CD4-positive, CD25-positive, alpha-beta regulatory T cell (primary cell): Measurements from ENCODE around the gene CFTR. TPM values are rescaled to one million over a fixed set of nuclear protein-coding genes. Genes with fewer than 3 reads are reported as not detected.

Experiments
- ATAC-seq, 2 donors: fragments of 150-1000 bp; cut with Tn5 transposase; one replicate each; pipeline ENCODE4 v1.10.0; 2021; ENCODE audit warnings: low read depth in 2 of 2, moderate number of reproducible peaks in 2 of 2, moderate library complexity in 1 of 2
- DNase-seq, 3 donors: peaks; one replicate each; pipeline versions ENCODE4 v3.0.0 to v3.0.0-alpha.2; 2012 to 2022; ENCODE audit warnings: mixed read lengths in 1 of 3
- H3K27ac ChIP-seq: one replicate; pipeline ENCODE4 v1.7.0; 2013; ENCODE audit warnings: mild to moderate bottlenecking, low read length; ENCODE audit not compliant: insufficient read depth, poor library complexity, severe bottlenecking
- H3K27me3 ChIP-seq: one replicate; pipeline ENCODE4 v1.7.0; 2013; ENCODE audit warnings: low read length; ENCODE audit not compliant: control insufficient read depth, insufficient read depth
- H3K36me3 ChIP-seq: one replicate; pipeline ENCODE4 v1.7.0; 2013; ENCODE audit warnings: mild to moderate bottlenecking, low read length, moderate library complexity; ENCODE audit not compliant: control insufficient read depth, insufficient read depth
- H3K4me1 ChIP-seq: 2 replicates; pipeline ENCODE4 v1.7.0; 2013; ENCODE audit warnings: mild to moderate bottlenecking, low read length; ENCODE audit not compliant: insufficient read depth, control insufficient read depth, poor library complexity, severe bottlenecking
- H3K4me3 ChIP-seq: one replicate; pipeline ENCODE4 v1.7.0; 2013; ENCODE audit warnings: low read depth, mild to moderate bottlenecking, low read length, moderate library complexity
- H3K9me3 ChIP-seq, 2 experiments: 1 replicate in 1 of 2; 2 replicates in 1 of 2; pipeline ENCODE4 v1.7.0; 2013; ENCODE audit warnings: low read length in 2 of 2, mild to moderate bottlenecking in 1 of 2, moderate library complexity in 1 of 2; ENCODE audit not compliant: control insufficient read depth in 2 of 2
- H3K27ac Mint-ChIP-seq, 3 donors: one replicate each; pipeline ENCODE4 v1.8.0; 2020 to 2022; ENCODE audit warnings: mild to moderate bottlenecking in 3 of 3, mixed read lengths in 3 of 3, moderate library complexity in 2 of 3
- H3K27me3 Mint-ChIP-seq: one replicate; pipeline ENCODE4 v1.8.0; 2022; ENCODE audit warnings: mild to moderate bottlenecking, mixed read lengths
- H3K36me3 Mint-ChIP-seq: one replicate; pipeline ENCODE4 v1.8.0; 2020; ENCODE audit warnings: mixed read lengths
- H3K4me1 Mint-ChIP-seq, 4 donors: one replicate each; pipeline ENCODE4 v1.8.0; 2020 to 2022; ENCODE audit warnings: mixed read lengths in 4 of 4, mild to moderate bottlenecking in 1 of 4
- H3K4me3 Mint-ChIP-seq, 4 donors: one replicate each; pipeline ENCODE4 v1.8.0; 2020 to 2022; ENCODE audit warnings: mild to moderate bottlenecking in 4 of 4, mixed read lengths in 4 of 4, moderate library complexity in 3 of 4
- H3K9me3 Mint-ChIP-seq, 7 donors: one replicate each; pipeline ENCODE4 v1.8.0; 2020 to 2022; ENCODE audit warnings: mixed read lengths in 7 of 7, mild to moderate bottlenecking in 3 of 7, moderate library complexity in 2 of 7
- polyA plus RNA-seq, 4 donors: library from polyadenylated mRNA; unstranded; fragments of 300-500 nt; fragmentation: Illumina TruSeq; gene quantifications; one replicate each; pipeline ENCODE4 v1.2.3, GENCODE V29; 2021
- total RNA-seq: library from RNA; stranded (reverse); gene quantifications from one replicate; pipeline ENCODE4 v1.2.3, GENCODE V29; 2022

Gene CFTR
- total and polyA plus RNA-seq, 5 donors from 2014 or later: not detected

DNA sequence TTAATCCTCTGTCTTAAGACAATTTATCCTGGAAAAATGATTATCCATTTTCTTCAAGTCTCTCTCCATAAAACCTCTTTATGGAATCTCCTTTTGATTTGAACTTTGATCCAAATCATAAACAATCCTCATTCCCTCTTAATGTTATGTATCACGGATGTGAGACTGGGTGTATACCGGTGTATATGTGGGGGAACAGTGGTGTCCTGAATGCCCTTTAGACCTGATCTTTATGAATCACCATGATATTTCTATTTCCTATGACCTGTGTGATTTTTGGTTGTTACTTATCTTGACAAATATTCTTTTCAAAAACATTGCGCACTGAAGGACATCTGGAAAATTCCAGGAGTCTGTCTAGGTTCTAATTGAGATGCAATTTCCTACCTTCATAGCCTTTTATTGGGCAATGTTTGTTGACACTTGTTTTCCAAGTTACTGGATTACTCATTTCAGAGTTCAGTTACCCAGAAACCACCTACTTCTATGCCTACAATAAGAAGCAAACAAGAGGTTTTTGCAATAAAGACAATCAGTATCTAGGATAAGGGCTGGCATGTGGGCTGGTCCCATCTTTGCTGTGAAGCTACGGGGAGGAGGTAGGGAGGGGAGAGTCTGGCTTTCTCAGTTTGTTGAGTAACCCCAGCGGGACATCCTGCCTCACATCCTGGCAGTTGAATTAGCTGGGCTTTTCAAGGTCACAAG, 203.0 kb downstream of the CFTR start:
- Histone ChIP-seq H3K36me3 (no peaks in the 10 kb centered on the region), H3K27ac (no peak overlapping the region), H3K4me3 (no peak overlapping the region), H3K27me3 (peaks cover 1% of the 10 kb centered on the region), H3K4me1 (no peaks in the 10 kb centered on the region), H3K9me3 (no peaks in the 10 kb centered on the region)
- Mint-ChIP-seq H3K27ac (no peak overlapping the region), H3K4me3 (no peak overlapping the region), H3K9me3 (peaks cover 0 to 2% (median 0%) of the 10 kb centered on the region in 7 donors), H3K4me1 (no peaks in the 10 kb centered on the region), H3K27me3 (no peaks in the 10 kb centered on the region), H3K36me3 (no peaks in the 10 kb centered on the region)
- DNase-seq (no peak), ATAC-seq (no peak)

DNA sequence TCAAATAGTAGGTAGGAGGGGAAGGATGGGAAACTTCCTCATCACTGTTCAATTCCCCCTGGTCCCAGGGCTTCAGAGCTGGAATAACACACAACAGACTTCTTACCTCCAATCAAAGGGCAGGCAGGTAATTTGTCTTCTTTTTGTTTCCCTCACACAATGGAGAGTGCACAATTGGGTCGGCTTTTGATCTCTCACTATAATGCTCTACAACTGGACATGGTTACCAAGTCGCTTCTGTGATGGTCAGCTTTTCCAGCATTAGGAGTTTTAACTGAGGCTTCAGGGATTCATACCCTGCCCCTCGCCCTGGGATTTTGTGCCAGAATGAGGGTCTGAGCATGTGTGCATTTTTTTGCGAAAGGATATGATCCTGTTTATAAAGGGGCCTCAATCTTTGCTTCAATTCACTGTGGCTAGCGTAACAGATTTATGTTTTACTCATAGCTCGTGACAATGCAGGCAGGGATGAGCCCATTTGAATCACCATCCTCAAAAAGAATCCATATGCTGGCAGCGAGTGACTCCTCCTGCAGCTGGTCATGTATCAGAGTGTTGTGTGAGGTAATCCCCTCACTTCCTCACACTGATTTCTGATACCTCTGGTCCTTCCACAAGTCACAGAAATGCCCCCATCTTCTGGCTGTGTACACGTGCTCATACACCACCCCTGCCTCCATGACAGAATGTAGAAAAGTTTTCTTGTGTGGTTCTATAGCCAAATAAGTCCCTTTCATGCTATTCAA, 203.8 kb downstream of the CFTR start:
- ATAC-seq (no peak), DNase-seq (no peak)
- Mint-ChIP-seq H3K4me3 (no peak overlapping the region), H3K36me3 (no peaks in the 10 kb centered on the region), H3K4me1 (no peaks in the 10 kb centered on the region), H3K9me3 (peaks cover 0 to 2% (median 0%) of the 10 kb centered on the region in 7 donors), H3K27ac (no peak overlapping the region), H3K27me3 (no peaks in the 10 kb centered on the region)
- H3K27me3 ChIP-seq: peaks cover 1% of the 10 kb centered on the region
- H3K4me1 ChIP-seq: no peaks in the 10 kb centered on the region
- no peak overlapping the region for H3K27ac ChIP-seq
- no peaks in the 10 kb centered on the region for H3K9me3 ChIP-seq
- no peaks in the 10 kb centered on the region for H3K36me3 ChIP-seq
- H3K4me3 ChIP-seq: no peak overlapping the region

DNA sequence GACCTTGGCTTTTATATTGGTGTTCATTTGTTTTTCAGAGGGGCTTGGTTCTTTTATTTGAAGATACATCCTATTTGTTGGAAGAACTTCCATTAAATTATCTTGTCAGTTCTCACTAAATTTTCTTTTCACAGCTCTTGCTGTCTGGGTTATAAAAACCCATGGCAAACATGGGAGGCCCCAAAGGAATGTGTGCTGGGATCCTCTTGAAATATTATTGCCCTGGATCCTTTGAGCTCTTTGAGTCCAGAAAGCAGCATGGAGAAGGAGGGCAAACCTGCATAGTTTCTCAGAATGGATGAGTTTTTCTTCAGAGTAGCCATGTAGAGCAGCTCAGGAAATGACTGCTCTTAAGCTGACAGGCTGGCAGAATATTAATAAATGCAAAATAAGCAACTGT, 206.0 kb downstream of the CFTR start:
- Histone ChIP-seq H3K36me3 (no peaks in the 10 kb centered on the region), H3K4me3 (no peak overlapping the region), H3K9me3 (no peaks in the 10 kb centered on the region), H3K27me3 (peaks cover 1% of the 10 kb centered on the region), H3K4me1 (no peaks in the 10 kb centered on the region), H3K27ac (no peak overlapping the region)
- Mint-ChIP-seq H3K36me3 (no peaks in the 10 kb centered on the region), H3K4me1 (no peaks in the 10 kb centered on the region), H3K4me3 (no peak overlapping the region), H3K9me3 (peaks cover 0 to 5% (median 0%) of the 10 kb centered on the region in 7 donors), H3K27ac (no peak overlapping the region), H3K27me3 (no peaks in the 10 kb centered on the region)
- no peak for ATAC-seq
- no peak for DNase-seq

GRCh38 chr7:117686311-117686935, 206.6 kb downstream of the CFTR start:
- DNase-seq (no peak), ATAC-seq (no peak)
- no peaks in the 10 kb centered on the region for H3K9me3 ChIP-seq
- H3K4me1 ChIP-seq: no peaks in the 10 kb centered on the region
- no peak overlapping the region for H3K4me3 Mint-ChIP-seq
- no peaks in the 10 kb centered on the region for H3K27me3 Mint-ChIP-seq
- H3K36me3 Mint-ChIP-seq: no peaks in the 10 kb centered on the region
- H3K4me1 Mint-ChIP-seq: no peaks in the 10 kb centered on the region
- no peaks in the 10 kb centered on the region for H3K36me3 ChIP-seq
- H3K27ac ChIP-seq: no peak overlapping the region
- peaks cover 0 to 5% (median 0%) of the 10 kb centered on the region in 7 donors for H3K9me3 Mint-ChIP-seq
- H3K4me3 ChIP-seq: no peak overlapping the region
- H3K27me3 ChIP-seq: peaks cover 1% of the 10 kb centered on the region
- no peak overlapping the region for H3K27ac Mint-ChIP-seq

DNA sequence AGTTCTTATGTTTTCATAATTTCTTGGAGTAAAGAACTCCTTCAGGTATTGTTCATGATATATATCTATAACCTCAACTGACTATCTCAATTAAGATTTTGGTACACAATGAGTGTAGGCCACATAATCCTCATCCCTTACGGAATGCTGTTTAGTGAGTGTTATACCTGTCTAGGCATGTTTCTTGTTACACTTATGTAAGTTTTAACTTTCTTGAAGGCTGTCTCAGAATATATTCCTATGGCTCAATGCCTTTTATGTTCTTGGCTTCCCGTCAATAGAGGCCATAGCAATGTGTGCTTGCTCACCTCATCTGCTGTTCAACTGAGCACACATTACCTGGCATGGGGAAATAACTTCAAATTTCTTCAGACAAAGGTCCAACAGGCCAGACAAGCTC, 208.3 kb downstream of the CFTR start:
- peaks cover 0 to 5% (median 0%) of the 10 kb centered on the region in 7 donors for H3K9me3 Mint-ChIP-seq
- H3K27ac ChIP-seq: no peak overlapping the region
- H3K4me3 ChIP-seq: no peak overlapping the region
- H3K36me3 ChIP-seq: no peaks in the 10 kb centered on the region
- no peaks in the 10 kb centered on the region for H3K36me3 Mint-ChIP-seq
- H3K4me1 ChIP-seq: no peaks in the 10 kb centered on the region
- ATAC-seq: no peak
- no peak overlapping the region for H3K4me3 Mint-ChIP-seq
- peaks cover 1% of the 10 kb centered on the region for H3K27me3 ChIP-seq
- H3K27ac Mint-ChIP-seq: no peak overlapping the region
- H3K27me3 Mint-ChIP-seq: no peaks in the 10 kb centered on the region
- no peak for DNase-seq
- H3K4me1 Mint-ChIP-seq: no peaks in the 10 kb centered on the region
- H3K9me3 ChIP-seq: no peaks in the 10 kb centered on the region

- H3K4me3 Mint-ChIP-seq: no peak overlapping the region
- ATAC-seq: no peak
- no peak overlapping the region for H3K27ac Mint-ChIP-seq
- Histone ChIP-seq H3K27me3 (peaks cover 1% of the 10 kb centered on the region), H3K4me3 (no peak overlapping the region), H3K9me3 (no peaks in the 10 kb centered on the region), H3K36me3 (no peaks in the 10 kb centered on the region), H3K27ac (no peak overlapping the region), H3K4me1 (no peaks in the 10 kb centered on the region)
- no peaks in the 10 kb centered on the region for H3K27me3 Mint-ChIP-seq
- H3K36me3 Mint-ChIP-seq: no peaks in the 10 kb centered on the region
- peaks cover 0 to 5% (median 0%) of the 10 kb centered on the region in 7 donors for H3K9me3 Mint-ChIP-seq
- no peak for DNase-seq
- no peaks in the 10 kb centered on the region for H3K4me1 Mint-ChIP-seq
Observed at GRCh38 chr7:117689406-117689805, 209.6 kb downstream of the CFTR start.

DNA sequence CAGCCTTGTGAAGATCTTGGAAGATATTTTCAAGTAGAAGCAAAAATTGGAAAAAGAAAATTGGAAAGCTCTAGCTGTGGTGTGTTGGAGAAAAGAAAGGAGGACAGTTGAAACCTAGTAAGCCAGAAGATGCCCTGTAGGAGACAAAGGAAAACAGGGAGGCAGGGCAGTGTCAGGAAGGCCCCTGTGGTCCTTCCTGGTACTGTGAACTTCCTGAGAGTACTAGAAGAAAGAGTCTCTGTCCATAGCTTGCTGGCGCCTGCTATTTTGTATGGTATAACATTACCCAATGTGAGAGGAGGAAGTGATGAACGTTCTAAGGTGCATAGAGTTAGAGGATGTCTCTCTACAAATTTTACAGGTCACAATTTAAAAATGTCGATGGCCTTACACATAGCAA, 210.3 kb downstream of the CFTR start:
- H3K4me1 Mint-ChIP-seq: no peaks in the 10 kb centered on the region

More for the DNA sequence above, 210.3 kb downstream of the CFTR start:
- H3K27me3 ChIP-seq: peaks cover 1% of the 10 kb centered on the region
- H3K4me1 ChIP-seq: no peaks in the 10 kb centered on the region
- no peaks in the 10 kb centered on the region for H3K36me3 ChIP-seq
- no peaks in the 10 kb centered on the region for H3K27me3 Mint-ChIP-seq
- no peak overlapping the region for H3K4me3 ChIP-seq
- ATAC-seq (no peak), DNase-seq (no peak)
- no peak overlapping the region for H3K27ac Mint-ChIP-seq
- H3K27ac ChIP-seq: no peak overlapping the region
- H3K9me3 Mint-ChIP-seq: peaks cover 0 to 7% (median 1%) of the 10 kb centered on the region in 7 donors
- H3K9me3 ChIP-seq: no peaks in the 10 kb centered on the region
- no peak overlapping the region for H3K4me3 Mint-ChIP-seq
- no peaks in the 10 kb centered on the region for H3K36me3 Mint-ChIP-seq
